Testis (tissue), 3 donors: ENCODE results near the gene TROAP. TPM values are rescaled to one million over a fixed set of nuclear protein-coding genes. Genes with fewer than 3 reads are reported as not detected.
A peak's percentile ranks its signal among the peaks of the same experiment; 100 is the strongest.

ENCODE experiments used
- DNase-seq: peaks from one replicate; pipeline ENCODE4 v3.0.0-alpha.2; 2019
- H3K27ac ChIP-seq, 2 donors: fragments of 200-600 bp; sonication (generic); one replicate each; pipeline ENCODE4 v1.5.1; 2019
- H3K27me3 ChIP-seq: fragments of 200-600 bp; sonication (generic); one replicate; pipeline ENCODE4 v1.5.1; 2019
- H3K36me3 ChIP-seq: fragments of 200-600 bp; sonication (generic); one replicate; pipeline ENCODE4 v1.5.1; 2017; ENCODE audit warnings: low read depth; ENCODE audit errors: missing control alignments
- H3K4me1 ChIP-seq: fragments of 200-600 bp; sonication (generic); one replicate; pipeline ENCODE4 v1.5.1; 2019
- H3K4me3 ChIP-seq, 2 donors: fragments of 200-600 bp; sonication (generic); one replicate each; pipeline ENCODE4 v1.5.1; 2017 to 2019
- H3K9me3 ChIP-seq: fragments of 200-600 bp; sonication (generic); one replicate; pipeline ENCODE4 v1.5.1; 2017
- POLR2A ChIP-seq: fragments of 450-650 bp; IDR thresholded peaks from one replicate; pipeline ENCODE4 v1.6.1; 2017; ENCODE audit warnings: antibody characterized with exemption, mild to moderate bottlenecking, moderate library complexity
- WGBS, 2 donors: methylation state at CpG; one replicate each; pipeline ENCODE4 v1.1.5; 2018; 5-methylcytosine and 5-hydroxymethylcytosine counted together
- intact Hi-C: fragments of 100-400 bp; cut with DNase I; formaldehyde crosslinking; loops from one replicate; pipeline ENCODE4 v1.15.1; 2023; ENCODE audit warnings: low total_unique reads
- polyA plus RNA-seq: library from polyadenylated mRNA; stranded (reverse); fragments of 350-450 nt; fragmentation: Illumina TruSeq; extraction: RNeasy Lipid Tissue Mini Kit (QIAGEN cat#74804); gene quantifications from one replicate; pipeline ENCODE4 v1.2.3, GENCODE V29; 2014; ENCODE audit warnings: low read depth, low replicate concordance; ENCODE audit not compliant: insufficient read depth
- total RNA-seq, 2 donors: library from RNA; depleted of rRNA; stranded (reverse); fragments of >200 nt; gene quantifications; one replicate each; pipeline ENCODE4 v1.2.3, GENCODE V29; 2016
- TF ChIP-seq, protein P1 (sequence below), 3 experiments: fragments of 450-650 bp in 2 of 3; fragments of 200-600 bp in 1 of 3; sonication (generic) in 1 of 3; IDR thresholded peaks; one replicate each; pipeline ENCODE4 v1.5.1; 2016 to 2019; ENCODE audit warnings: antibody characterized with exemption in 3 of 3, mild to moderate bottlenecking in 2 of 3, moderate library complexity in 1 of 3

TROAP gene
- total and polyA plus RNA-seq, 3 donors from 2014 or later = 22.8 to 61.7 (median 36.1) TPM

DNA sequence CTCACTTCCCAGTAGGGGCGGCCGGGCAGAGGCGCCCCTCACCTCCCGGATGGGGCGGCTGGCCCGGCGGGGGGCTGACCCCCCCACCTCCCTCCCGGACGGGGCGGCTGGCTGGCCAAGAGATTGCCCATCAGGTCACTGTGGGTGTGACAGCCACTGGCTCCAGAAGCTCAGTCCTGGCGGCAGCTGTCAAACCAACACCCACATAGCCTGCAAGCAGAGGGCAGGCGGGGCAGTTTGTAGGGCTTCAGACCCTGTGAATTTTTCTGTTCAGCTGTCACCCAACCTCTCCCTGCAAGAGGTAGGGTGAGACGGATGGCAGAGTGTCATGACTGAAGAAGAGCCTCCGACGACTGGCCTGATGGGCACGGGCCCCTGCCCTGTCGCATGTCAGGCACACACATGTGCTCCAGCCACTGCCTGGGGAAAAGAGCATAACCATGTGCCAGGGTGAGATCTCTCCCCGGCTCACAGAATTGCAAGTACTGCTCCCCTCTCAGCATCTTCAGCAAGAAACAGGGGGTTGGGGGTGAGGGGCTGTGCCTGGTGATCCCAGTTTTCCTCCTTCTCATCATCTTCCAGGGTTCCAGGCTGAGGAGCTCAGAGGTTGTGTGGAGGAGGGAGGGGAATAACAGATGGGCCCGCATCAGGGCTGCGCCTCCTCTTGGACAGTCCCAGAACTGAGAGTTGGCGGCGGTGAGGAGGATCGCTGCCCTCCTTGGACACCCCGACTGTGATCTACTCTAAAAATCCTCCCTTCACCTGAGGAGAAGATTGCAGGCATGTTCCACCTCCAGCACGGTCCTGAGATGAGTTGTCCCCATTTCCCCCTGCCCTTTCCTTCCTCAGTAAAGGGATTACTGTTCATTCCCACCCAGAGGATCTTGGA, 39.3 kb upstream of the TROAP start:
- H3K36me3 ChIP-seq = no peaks in the 10 kb centered on the region
- no peak overlapping the region for H3K4me3 ChIP-seq
- H3K4me1 ChIP-seq = no peaks in the 10 kb centered on the region
- intact Hi-C loops = loop anchor here (10.0 kb wide), 1 partner anchor 51 kb away; the partner anchor contains the start of gene C1QL4
- TF ChIP-seq, protein P1, sequence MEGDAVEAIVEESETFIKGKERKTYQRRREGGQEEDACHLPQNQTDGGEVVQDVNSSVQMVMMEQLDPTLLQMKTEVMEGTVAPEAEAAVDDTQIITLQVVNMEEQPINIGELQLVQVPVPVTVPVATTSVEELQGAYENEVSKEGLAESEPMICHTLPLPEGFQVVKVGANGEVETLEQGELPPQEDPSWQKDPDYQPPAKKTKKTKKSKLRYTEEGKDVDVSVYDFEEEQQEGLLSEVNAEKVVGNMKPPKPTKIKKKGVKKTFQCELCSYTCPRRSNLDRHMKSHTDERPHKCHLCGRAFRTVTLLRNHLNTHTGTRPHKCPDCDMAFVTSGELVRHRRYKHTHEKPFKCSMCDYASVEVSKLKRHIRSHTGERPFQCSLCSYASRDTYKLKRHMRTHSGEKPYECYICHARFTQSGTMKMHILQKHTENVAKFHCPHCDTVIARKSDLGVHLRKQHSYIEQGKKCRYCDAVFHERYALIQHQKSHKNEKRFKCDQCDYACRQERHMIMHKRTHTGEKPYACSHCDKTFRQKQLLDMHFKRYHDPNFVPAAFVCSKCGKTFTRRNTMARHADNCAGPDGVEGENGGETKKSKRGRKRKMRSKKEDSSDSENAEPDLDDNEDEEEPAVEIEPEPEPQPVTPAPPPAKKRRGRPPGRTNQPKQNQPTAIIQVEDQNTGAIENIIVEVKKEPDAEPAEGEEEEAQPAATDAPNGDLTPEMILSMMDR (IDR thresholded peaks at IDR 0.05) = no peak
- no peak for TF ChIP-seq POLR2A
- H3K27me3 ChIP-seq = no peaks in the 10 kb centered on the region
- no peak for DNase-seq
- WGBS, 2 donors = 90 to 93% methylated on average over 11 to 15 of the region's 25 CpGs
- no peaks in the 10 kb centered on the region for H3K9me3 ChIP-seq
- H3K27ac ChIP-seq = no peak overlapping the region

DNA sequence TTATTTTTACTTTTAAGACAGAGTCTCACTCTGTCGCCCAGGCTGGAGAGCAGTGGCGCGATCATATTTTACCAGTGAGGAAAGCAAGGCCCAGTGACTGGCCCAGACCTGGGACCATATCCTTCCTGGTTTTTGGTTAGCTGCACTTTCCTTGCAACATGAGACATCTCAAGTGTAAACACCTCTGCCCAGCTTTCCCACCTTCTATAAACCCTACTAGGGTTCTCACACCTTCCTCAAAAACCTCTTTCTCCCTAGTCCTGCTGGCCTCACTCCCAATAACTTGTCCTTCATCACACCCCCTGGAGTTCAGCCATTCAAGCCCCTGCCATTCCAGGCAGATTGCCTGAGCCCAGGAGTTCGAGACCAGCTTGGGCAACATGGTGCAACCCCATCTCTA, 38.4 kb upstream of the TROAP start:
- Histone ChIP-seq H3K4me1 (no peaks in the 10 kb centered on the region), H3K27me3 (no peaks in the 10 kb centered on the region), H3K4me3 (no peak overlapping the region), H3K36me3 (no peaks in the 10 kb centered on the region), H3K27ac (no peak overlapping the region), H3K9me3 (no peaks in the 10 kb centered on the region)
- TF ChIP-seq, protein P1 (IDR thresholded peaks at IDR 0.05) = no peak
- no peak for TF ChIP-seq POLR2A
- no peak for DNase-seq
- WGBS, 2 donors = 73 to 90% methylated on average over 4 of the region's 4 CpGs
- intact Hi-C loops = loop anchor here (10.0 kb wide), 1 partner anchor 50 kb away; the partner anchor contains the start of gene C1QL4

DNA sequence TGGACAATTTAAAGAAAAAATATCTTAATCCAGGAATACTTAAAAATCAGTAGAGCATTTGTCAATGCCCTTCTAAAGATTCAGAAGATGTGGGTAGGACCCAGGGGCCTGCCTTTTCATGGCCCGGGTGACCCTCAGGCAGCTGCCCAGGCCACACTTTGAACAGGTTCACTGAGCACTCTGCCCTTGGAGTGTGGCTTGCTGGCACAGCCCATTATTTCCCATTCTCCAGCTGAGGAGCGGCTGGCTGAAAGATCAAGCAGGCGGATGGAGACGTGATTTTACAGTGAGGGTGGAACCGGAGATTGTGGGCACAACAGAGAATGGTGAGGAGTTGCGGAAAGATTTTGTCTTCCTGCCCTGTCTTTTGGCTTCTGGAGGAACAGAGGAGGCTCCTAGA, 35.2 kb upstream of the TROAP start:
- Histone ChIP-seq H3K27me3 (no peaks in the 10 kb centered on the region), H3K4me3 (no peak overlapping the region), H3K36me3 (no peaks in the 10 kb centered on the region), H3K9me3 (no peaks in the 10 kb centered on the region), H3K27ac (no peak overlapping the region), H3K4me1 (no peaks in the 10 kb centered on the region)
- intact Hi-C loops = loop anchor here (10.0 kb wide), 1 partner anchor 47 kb away; the partner anchor contains the start of gene C1QL4
- DNase-seq = no peak
- WGBS, 2 donors = 58 to 65% methylated on average over 6 of the region's 6 CpGs
- TF ChIP-seq, protein P1 (IDR thresholded peaks at IDR 0.05) = no peak
- TF ChIP-seq POLR2A = no peak

DNA sequence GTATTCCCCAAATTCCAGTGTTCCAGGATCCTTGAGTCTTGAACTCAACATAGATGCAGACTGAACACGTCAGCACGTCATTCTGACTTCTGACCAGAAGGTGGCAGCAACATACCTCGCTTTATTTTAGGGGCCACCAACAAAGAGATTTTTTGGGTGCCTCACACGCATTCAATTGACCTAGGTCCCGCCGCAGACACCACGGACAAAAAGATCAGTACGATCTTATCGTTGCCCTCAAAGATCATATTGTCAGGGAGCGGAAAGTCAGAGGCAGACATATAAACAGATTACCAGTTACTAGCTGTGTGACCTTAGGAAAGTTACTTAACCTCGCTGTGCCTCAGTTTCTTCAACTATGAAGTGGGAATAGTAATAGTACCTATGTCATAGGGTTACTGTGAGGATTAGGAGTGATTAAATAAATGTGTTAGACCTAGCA, 34.6 kb upstream of the TROAP start:
- Histone ChIP-seq H3K4me1 (no peaks in the 10 kb centered on the region), H3K9me3 (no peaks in the 10 kb centered on the region), H3K36me3 (no peaks in the 10 kb centered on the region), H3K27ac (no peak overlapping the region), H3K27me3 (no peaks in the 10 kb centered on the region), H3K4me3 (no peak overlapping the region)
- intact Hi-C loops = loop anchor here (10.0 kb wide), 1 partner anchor 46 kb away; the partner anchor contains the start of gene C1QL4
- TF ChIP-seq, protein P1 (IDR thresholded peaks at IDR 0.05) = peak; percentile 65 to 86 (median 86)
- TF ChIP-seq POLR2A = no peak
- WGBS, 2 donors = 21 to 23% methylated on average over 11 of the region's 11 CpGs
- peak; percentile 79 for DNase-seq
